ENCODE results near the gene GABRA5. TPM values are rescaled to one million over a fixed set of nuclear protein-coding genes. Genes with fewer than 3 reads are reported as not detected.
A peak's percentile ranks its signal among the peaks of the same experiment; 100 is the strongest.

The GABRA5 gene
- total RNA-seq, 1 donor from 2014 or later: 0.21 TPM

GRCh38 chr15:26945046-26945445 is 78.2 kb downstream of the GABRA5 start:
- no peak for DNase-seq (ENCODE audit: low read depth)
- Histone ChIP-seq H3K4me3 (ENCODE audit: low read depth, low read length) (no peak overlapping the region), H3K27me3 (ENCODE audit: control insufficient read depth, insufficient read depth, low read length) (no peaks in the 10 kb centered on the region), H3K36me3 (ENCODE audit: control insufficient read depth, insufficient read depth, low read length) (no peaks in the 10 kb centered on the region)
- TF ChIP-seq CTCF (IDR thresholded peaks at IDR 0.05; ENCODE audit: insufficient read depth, low read length, poor library complexity, severe bottlenecking): no peak

GRCh38 chr15:26950001-26950400 is 83.1 kb downstream of the GABRA5 start:
- Histone ChIP-seq H3K4me3 (ENCODE audit: low read depth, low read length) (no peak overlapping the region), H3K36me3 (ENCODE audit: control insufficient read depth, insufficient read depth, low read length) (no peaks in the 10 kb centered on the region), H3K27me3 (ENCODE audit: control insufficient read depth, insufficient read depth, low read length) (no peaks in the 10 kb centered on the region)
- no peak for TF ChIP-seq CTCF (IDR thresholded peaks at IDR 0.05; ENCODE audit: insufficient read depth, low read length, poor library complexity, severe bottlenecking)
- no peak for DNase-seq (ENCODE audit: low read depth)

GRCh38 chr15:26954403-26954802 is 87.5 kb downstream of the GABRA5 start:
- no peak for TF ChIP-seq CTCF (IDR thresholded peaks at IDR 0.05; ENCODE audit: insufficient read depth, low read length, poor library complexity, severe bottlenecking)
- Histone ChIP-seq H3K4me3 (ENCODE audit: low read depth, low read length) (no peak overlapping the region), H3K27me3 (ENCODE audit: control insufficient read depth, insufficient read depth, low read length) (no peaks in the 10 kb centered on the region), H3K36me3 (ENCODE audit: control insufficient read depth, insufficient read depth, low read length) (no peaks in the 10 kb centered on the region)
- no peak for DNase-seq (ENCODE audit: low read depth)

GRCh38 chr15:26967719-26968269 is 100.9 kb downstream of the GABRA5 start:
- DNase-seq (ENCODE audit: low read depth): no peak
- H3K27me3 ChIP-seq (ENCODE audit: control insufficient read depth, insufficient read depth, low read length): peaks cover 32% of the 10 kb centered on the region
- H3K36me3 ChIP-seq (ENCODE audit: control insufficient read depth, insufficient read depth, low read length): no peaks in the 10 kb centered on the region
- H3K4me3 ChIP-seq (ENCODE audit: low read depth, low read length): peak overlapping the region; percentile 25
- TF ChIP-seq CTCF (IDR thresholded peaks at IDR 0.05; ENCODE audit: insufficient read depth, low read length, poor library complexity, severe bottlenecking): no peak

- H3K4me3 ChIP-seq (ENCODE audit: low read depth, low read length): no peak overlapping the region
- no peak for TF ChIP-seq CTCF (IDR thresholded peaks at IDR 0.05; ENCODE audit: insufficient read depth, low read length, poor library complexity, severe bottlenecking)
- H3K27me3 ChIP-seq (ENCODE audit: control insufficient read depth, insufficient read depth, low read length): peaks cover 32% of the 10 kb centered on the region
- H3K36me3 ChIP-seq (ENCODE audit: control insufficient read depth, insufficient read depth, low read length): no peaks in the 10 kb centered on the region
- no peak for DNase-seq (ENCODE audit: low read depth)
Observed at GRCh38 chr15:26968806-26969205, 101.9 kb downstream of the GABRA5 start.

- Histone ChIP-seq H3K36me3 (ENCODE audit: control insufficient read depth, insufficient read depth, low read length) (no peaks in the 10 kb centered on the region), H3K27me3 (ENCODE audit: control insufficient read depth, insufficient read depth, low read length) (peaks cover 32% of the 10 kb centered on the region), H3K4me3 (ENCODE audit: low read depth, low read length) (peak within 1 kb of the TSS; percentile 22)
- TF ChIP-seq CTCF (IDR thresholded peaks at IDR 0.05; ENCODE audit: insufficient read depth, low read length, poor library complexity, severe bottlenecking): no peak
- no peak for DNase-seq (ENCODE audit: low read depth)
Observed at GRCh38 chr15:26970712-26971210, 103.9 kb downstream of the GABRA5 start, which contains the start of gene GABRG3. Gene GABRG3 (plus strand): TSS chr15:26971181.
